Endothelial cell of umbilical vein (primary cell): ENCODE data around the gene CCNG2.

Source experiments
- EZH2 ChIP-seq: IDR thresholded peaks from 2 replicates; pipeline ENCODE4 v1.6.1; 2012; ENCODE audit warnings: borderline replicate concordance, low read depth, mild to moderate bottlenecking, moderate library complexity, low read length, inconsistent platforms; ENCODE audit not compliant: severe bottlenecking
- FOS ChIP-seq: IDR thresholded peaks from 2 replicates; pipeline ENCODE4 v1.6.1; 2011; ENCODE audit warnings: mild to moderate bottlenecking, low read length, moderate library complexity, borderline replicate concordance; ENCODE audit not compliant: insufficient read depth
- GATA2 ChIP-seq: IDR thresholded peaks from 2 replicates; pipeline ENCODE4 v1.7.0; 2011; ENCODE audit warnings: low read depth, mild to moderate bottlenecking, moderate library complexity, mixed read lengths, low read length; ENCODE audit not compliant: insufficient read length, insufficient read depth
- JUN ChIP-seq: IDR thresholded peaks from 2 replicates; pipeline ENCODE4 v1.6.1; 2011; ENCODE audit warnings: borderline replicate concordance, low read depth; ENCODE audit not compliant: insufficient read length, insufficient read depth
- MYC ChIP-seq: IDR thresholded peaks from one replicate; pipeline ENCODE4 v1.6.1; 2011; ENCODE audit warnings: mild to moderate bottlenecking, low read depth, low read length
- POLR2A ChIP-seq: IDR thresholded peaks from 2 replicates; pipeline ENCODE4 v1.6.1; 2012; ENCODE audit warnings: low read depth, mild to moderate bottlenecking, control low read depth, low read length
- POLR2AphosphoS5 ChIP-seq: IDR thresholded peaks from 2 replicates; pipeline ENCODE4 v1.6.1; 2012; ENCODE audit warnings: low read depth, mild to moderate bottlenecking, control low read depth, low read length, moderate library complexity; ENCODE audit not compliant: insufficient read depth
- TF ChIP-seq, protein P1 (sequence below), 2 donors: IDR thresholded peaks; 1 replicate in 1 of 2; 2 replicates in 1 of 2; pipeline ENCODE4 v1.5.1; 2011; ENCODE audit warnings: low read length in 2 of 2, mild to moderate bottlenecking in 2 of 2, moderate library complexity in 2 of 2, control low read depth in 1 of 2, inconsistent platforms in 1 of 2, low read depth in 1 of 2; ENCODE audit not compliant: insufficient read depth in 1 of 2; ENCODE audit errors: extremely low read depth in 1 of 2
- TF ChIP-seq, protein P2 (sequence below): IDR thresholded peaks from 2 replicates; pipeline ENCODE4 v1.6.1; 2011; ENCODE audit not compliant: insufficient read depth, insufficient read length

DNA sequence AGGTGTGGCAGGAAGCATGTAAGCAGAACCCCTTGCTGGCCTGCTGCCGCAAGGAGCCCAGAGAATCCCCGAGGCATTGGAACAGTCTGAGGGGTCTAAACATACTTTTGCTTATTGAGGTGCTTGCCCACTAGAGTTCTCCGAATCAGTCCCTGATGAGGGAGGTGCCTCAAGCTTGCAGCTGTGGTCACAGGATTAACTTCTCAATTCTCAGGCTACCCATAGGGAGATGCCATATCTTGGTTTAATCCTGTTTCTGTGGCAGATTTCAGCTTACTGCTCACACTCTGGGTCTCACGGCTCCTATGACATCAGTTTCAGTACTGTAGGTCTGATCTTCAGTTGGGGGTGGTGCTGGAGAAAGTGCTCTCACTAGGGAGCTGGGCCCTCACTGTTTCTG, 39.9 kb downstream of the CCNG2 start:
- TF ChIP-seq, protein P1, sequence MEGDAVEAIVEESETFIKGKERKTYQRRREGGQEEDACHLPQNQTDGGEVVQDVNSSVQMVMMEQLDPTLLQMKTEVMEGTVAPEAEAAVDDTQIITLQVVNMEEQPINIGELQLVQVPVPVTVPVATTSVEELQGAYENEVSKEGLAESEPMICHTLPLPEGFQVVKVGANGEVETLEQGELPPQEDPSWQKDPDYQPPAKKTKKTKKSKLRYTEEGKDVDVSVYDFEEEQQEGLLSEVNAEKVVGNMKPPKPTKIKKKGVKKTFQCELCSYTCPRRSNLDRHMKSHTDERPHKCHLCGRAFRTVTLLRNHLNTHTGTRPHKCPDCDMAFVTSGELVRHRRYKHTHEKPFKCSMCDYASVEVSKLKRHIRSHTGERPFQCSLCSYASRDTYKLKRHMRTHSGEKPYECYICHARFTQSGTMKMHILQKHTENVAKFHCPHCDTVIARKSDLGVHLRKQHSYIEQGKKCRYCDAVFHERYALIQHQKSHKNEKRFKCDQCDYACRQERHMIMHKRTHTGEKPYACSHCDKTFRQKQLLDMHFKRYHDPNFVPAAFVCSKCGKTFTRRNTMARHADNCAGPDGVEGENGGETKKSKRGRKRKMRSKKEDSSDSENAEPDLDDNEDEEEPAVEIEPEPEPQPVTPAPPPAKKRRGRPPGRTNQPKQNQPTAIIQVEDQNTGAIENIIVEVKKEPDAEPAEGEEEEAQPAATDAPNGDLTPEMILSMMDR (IDR thresholded peaks at IDR 0.05; ENCODE audit: extremely low read depth in 1 of 2, insufficient read depth in 1 of 2, low read depth in 1 of 2, low read length in 2 of 2): no peak
- no peak for TF ChIP-seq POLR2AphosphoS5
- TF ChIP-seq POLR2A: no peak
- TF ChIP-seq, protein P2, sequence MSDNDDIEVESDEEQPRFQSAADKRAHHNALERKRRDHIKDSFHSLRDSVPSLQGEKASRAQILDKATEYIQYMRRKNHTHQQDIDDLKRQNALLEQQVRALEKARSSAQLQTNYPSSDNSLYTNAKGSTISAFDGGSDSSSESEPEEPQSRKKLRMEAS: no peak
- TF ChIP-seq EZH2: no peak
- no peak for TF ChIP-seq MYC
- TF ChIP-seq GATA2: no peak
- TF ChIP-seq JUN: no peak
- no peak for TF ChIP-seq FOS
